NCI-H69 (cell line): ENCODE data around the gene PPM1E.
A peak's percentile ranks its signal among the peaks of the same experiment; 100 is the strongest.
"Not testable (repeated sequence)": the region's sequence is repeated elsewhere in the genome, so short reads cannot be mapped to it uniquely, and the experiment has no call there.

Experiments used
- DNase-seq: peaks from one replicate; lab custom pipeline; 2025; lab: John Stamatoyannopoulos, UW

PPM1E gene

GRCh38 chr17:58755577-58756245, at the start of gene PPM1E:
TSS of gene PPM1E (plus strand) at chr17:58755854.
- peak; percentile 99 for DNase-seq

DNA sequence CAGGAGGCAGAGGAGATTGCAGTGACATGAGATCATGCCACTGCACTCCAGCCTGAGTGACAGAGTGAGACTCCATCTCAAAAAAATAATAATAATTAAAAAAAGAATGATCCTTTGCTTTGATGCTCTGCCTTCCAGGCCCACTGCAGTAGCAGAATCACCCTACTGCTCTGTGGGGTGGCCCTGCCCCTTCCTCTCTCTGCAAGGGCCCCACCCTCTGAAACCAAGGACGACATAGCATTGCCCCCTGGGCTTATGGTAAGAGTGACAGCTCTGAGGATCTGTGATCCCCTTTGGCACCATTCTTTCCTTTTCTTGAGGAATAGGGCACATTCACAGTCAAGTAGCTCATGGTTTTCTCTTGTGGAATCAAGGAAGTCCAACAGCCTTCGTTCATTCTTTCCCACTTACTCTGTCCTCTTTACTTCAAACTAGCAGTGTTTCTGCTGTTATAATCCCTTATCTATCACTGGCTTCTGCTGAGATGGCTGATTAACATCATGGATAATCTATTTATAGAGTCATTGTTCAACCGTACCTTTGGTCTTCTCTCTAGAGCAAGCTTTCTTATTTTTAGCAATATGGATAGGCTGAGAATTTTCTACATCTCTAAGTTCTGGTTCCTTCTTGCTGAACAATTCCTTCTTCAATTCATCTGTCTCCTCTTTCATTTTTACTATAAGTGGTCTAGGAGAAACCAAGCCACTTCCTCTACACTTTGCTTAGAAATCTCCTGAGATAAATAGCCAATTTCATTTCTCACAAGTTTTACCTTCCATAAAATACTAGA, 49.1 kb upstream of the PPM1E start:
- no peak for DNase-seq

- peak; percentile 78 for DNase-seq
Measured at GRCh38 chr17:58710948-58711552, 44.6 kb upstream of the PPM1E start.

DNA sequence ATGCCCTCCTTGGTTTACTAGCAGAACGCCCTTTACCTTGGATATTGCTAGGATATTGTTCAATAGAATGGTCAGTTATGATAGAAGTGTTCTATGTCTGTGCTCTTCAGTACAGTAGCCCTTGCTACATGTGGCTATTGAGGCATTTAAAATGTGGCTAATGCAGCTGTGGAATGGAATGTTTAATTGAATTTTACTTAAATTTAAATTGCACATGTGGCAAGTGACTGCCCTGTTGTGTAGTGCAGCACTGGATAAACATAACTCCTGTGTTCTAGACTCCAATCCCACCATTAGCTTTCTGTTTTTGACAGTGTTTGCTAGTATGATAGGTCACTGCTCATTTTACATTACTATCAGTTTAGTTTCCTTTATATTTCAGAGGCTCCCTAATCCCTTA, 33.4 kb upstream of the PPM1E start:
- DNase-seq, result no peak

DNA sequence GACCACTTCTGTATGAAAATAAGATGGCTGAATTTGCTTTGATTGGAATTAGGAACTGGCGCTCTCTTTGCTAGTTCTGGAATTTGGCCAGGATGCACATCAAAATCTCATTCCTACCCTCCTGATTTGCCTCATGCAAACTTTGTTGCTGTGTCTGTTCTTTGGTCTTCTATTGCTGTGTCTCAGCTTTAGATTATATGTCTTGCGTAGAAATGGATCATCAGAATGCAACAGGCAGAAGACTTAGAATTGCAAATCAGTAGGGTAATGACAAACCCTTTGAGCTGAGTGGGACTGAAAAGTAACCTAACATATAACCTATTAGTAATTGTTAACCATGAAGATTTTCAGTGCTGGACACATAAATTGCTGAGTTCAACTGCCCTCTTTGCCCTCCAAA, 33.0 kb upstream of the PPM1E start:
- no peak for DNase-seq

DNA sequence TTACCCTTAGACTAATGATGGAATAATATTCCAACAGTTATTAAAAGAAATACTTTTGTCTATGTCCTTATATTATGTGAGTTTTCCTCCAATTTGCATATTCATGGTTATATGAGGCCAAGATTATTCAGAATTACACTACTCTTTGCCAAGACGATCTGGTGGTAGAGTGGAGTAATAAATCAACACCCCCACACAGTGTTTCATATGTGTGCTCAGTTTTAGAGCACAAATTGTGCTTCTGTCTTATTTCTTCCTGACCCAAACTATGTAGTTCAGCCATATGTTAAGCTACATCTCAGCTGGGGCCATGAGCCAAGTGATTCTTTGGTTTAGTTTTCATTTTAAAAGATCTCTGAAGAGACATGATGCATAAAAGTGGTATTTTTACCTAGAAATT, 26.9 kb upstream of the PPM1E start:
- DNase-seq, result no peak

DNA sequence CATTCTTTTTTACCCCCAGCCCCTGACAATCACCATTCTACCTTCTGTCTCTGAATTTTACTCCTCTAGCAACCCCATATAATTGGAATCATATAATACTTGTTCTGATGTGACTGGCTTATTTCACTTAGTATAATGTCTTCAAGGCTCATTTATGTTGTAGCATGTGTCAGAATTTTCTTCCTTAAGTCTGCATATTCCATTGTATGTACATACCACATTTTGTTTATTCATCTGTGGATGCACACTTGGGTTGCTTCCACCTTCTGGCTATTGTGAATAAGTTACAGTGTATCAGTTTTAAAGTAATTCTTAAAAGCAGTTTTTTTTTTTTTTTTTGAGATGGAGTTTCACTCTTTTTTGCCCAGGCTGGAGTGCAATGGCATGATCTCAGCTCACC, 24.7 kb upstream of the PPM1E start:
- DNase-seq, result no peak

DNA sequence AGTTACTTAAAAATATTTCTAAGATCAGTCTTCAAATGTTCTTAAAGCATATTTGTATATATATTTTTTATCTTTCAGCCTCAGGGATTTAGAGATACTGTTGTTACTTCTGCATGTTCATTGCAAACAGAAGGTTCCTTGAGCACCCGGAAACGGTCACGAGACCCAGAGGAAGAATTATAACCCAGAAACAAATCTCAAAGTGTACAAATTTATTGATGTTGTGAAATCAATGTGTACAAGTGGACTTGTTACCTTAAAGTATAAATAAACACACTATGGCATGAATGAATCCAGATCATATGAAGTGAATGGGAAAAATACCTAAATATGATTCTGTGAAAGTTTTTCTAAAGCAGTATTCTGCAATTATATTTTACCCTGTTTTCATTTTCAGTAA, 21.6 kb upstream of the PPM1E start:
- DNase-seq, result no peak

GRCh38 chr17:58734811-58735210, 20.8 kb upstream of the PPM1E start:
- DNase-seq, result no peak

DNA sequence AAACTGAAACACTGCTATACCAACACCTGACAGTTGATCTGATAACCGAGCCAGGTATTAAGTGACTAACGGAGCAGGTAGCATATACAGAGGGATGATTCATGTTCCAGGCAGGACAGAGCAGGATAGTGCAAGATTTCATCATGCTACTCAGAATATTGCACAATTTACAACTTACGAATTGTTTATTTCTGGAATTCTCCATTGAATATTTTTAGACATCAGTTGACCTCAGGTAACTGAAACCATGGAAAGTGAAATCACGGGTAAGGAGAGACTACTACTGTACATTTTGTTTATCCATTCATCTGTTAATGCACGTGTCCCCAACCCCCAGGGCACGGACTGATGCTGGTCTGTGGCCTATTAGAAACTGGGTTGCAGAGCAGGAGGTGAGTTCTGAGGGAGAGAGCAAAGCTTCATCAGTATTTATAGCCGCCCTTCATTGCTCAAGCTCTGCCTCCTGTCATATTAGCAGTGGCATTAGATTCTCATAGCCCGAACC, 14.5 kb upstream of the PPM1E start:
- DNase-seq, result no peak

DNA sequence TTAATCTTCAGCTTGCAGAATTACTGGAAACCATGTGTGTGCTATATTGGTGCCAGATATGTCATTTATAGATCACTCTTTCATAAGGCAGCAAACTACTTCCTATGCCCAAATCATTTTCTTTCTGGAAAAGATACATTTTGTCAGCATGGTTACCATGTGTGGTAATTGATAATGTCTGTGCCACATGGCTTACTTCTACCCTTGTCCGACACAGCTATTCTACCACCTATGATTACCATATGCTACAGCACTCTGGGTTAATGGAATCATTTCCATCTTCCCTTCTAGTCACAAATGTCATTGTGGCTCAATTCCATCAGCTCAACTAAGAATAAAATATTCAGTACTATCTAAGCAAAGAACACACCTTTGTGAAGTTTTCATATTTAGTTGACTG, 8.0 kb upstream of the PPM1E start:
- DNase-seq, result no peak

DNA sequence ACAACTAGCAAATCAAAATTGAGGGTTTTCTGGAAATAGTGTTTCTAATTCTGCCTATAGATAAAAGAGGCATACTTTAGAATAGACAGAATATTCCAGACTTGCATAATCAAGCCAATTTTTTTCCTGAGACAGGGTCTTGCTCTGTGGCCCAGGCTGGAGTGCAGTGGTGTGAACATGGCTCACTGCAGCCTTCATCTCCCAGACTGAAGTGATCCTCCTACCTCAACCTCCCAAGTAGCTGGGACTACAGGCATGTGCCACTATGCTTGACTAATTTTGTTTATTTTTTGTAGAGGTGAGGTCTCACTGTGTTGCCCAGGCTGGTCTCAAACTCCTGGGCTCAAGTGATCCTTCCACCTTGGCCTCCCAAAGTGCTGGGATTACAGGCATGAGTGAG, 6.0 kb upstream of the PPM1E start:
- not testable (repeated sequence) for DNase-seq

DNA sequence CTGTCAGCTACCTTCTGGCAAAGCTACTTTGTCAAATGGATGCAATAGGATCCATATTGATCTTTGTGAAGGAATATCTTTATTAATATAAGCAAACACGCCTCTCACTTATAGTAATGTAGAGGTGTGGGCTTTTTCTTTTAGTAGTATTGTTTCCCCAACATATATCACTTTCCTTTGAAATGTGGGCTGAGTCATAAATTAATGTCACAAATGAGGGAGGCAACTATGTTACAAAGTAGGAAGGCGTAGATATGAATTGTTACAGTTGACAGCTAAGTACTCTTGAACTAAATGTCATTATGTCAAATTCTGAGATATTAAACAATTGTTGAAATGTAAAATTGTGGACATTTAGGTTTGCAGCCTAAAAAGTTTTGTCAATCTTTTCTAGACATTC, 2.6 kb upstream of the PPM1E start:
- peak; percentile 12 for DNase-seq

DNA sequence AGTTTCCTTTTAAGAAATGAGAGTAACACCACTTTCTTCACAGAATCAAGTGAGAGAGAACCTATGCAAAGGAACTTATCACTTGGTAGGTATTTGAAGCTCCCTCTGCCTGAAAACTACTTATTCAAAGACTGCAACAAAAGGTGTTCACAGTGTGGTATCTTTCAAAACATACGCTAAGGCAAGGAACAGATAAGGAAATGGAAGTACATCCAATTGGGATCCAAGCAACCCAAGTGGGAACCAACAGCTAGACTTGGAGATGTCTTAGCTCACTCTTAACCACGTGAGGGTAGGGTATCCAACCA, 431 bp upstream of the PPM1E start:
- DNase-seq, result no peak

DNA sequence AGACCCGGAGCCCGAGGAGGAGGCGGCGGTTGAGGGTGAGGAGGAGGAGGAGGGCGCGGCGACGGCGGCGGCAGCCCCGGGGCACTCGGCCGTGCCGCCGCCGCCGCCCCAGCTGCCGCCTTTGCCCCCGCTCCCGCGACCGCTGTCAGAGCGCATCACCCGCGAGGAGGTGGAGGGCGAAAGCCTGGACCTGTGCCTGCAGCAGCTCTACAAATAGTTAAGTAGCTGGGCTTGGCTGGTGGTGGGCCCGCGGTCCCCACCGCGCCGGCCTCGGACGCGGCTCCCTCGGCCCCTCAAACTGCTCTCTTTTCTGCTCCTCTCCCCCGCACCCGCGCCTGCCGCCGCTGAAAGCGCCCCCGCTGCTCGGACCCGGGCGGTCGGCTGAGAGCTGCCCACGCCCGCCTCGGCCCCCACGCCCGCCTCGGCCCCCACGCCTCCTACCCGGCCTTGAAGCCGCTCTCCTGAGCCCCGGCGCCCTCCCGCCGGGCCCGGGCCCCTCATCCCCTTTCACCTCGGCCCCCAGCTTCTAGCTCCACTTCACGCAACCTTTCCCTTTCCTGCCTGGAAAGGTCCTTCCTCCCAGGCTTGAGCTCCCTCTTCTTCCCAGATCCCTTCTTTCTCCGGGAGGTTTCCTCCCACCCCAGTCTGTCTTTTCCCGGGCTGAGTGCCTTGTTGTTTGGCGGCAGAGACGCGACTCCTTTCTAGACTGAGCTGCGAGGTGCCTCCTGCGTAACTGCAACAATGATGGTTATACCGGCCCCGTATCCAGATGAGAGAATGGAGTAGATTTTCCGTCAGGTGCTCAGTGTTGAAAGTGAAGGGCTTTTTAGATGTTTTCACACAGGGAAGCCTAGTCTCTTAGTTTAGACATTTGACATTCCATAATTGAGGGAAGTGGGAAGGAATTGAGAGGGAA, 850 bp downstream of the PPM1E start:
- DNase-seq, result peak; percentile 79

DNA sequence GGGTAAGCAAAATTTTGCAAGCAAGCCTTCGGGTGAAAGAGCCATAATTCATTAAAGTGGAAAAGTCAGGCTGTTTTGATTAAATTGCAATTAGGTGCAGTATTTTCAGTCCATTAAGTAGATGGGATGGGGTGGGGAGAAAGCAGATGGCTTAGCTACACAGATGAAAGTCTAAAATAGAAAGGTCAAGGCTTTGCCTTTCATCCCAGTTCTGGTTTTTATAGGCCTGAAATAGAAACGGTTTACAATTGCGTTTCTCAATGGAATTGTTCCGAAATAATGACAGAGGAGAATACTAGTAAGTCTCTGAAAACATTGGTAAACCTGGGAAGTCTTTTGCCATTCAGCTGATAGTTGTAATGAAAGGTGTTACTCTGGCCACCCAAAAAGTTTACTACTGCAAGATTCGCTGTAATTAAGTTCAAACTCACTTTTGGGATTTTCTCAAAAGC, 1.5 kb downstream of the PPM1E start:
- peak; percentile 76 for DNase-seq

DNA sequence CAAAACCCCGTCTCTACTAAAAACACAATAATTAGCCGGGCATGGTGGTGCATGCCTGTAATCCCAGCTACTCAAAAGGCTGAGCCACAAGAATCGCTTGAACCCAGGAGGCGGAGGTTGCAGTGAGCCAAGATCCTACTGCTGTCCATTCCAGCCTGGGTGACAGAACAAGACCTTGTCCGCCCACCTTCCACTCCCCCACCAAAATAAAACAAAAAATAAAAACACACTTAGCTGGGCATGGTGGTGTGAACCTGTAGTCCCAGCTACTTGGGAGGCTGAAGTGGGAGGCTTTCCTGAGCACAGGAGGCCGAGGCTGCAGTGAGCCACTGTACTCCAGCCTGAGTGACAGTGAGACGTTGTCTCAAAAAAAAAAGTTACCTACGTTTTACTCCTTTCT, 3.2 kb downstream of the PPM1E start:
- peak; percentile 45 for DNase-seq

DNA sequence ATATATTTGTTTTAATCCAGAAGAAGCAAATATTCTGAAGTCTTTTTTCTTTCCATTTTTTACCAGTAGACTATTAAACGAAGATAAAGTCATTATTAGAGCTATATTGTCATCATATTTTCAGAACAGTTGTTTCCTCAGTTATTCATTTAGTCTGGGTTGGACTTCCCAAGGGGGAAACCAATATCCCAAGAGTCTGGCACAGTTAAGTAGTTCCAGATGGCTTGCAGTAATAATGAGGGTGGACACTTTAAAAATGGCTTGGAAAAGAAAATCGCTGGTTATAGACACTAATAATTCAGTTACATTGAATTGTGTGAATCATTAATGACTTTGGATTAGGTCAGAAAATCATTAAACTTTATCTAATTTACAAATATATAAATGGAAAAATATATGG, 3.9 kb downstream of the PPM1E start:
- peak; percentile 66 for DNase-seq

- no peak for DNase-seq
Measured at GRCh38 chr17:58760248-58760647, 4.6 kb downstream of the PPM1E start.

DNA sequence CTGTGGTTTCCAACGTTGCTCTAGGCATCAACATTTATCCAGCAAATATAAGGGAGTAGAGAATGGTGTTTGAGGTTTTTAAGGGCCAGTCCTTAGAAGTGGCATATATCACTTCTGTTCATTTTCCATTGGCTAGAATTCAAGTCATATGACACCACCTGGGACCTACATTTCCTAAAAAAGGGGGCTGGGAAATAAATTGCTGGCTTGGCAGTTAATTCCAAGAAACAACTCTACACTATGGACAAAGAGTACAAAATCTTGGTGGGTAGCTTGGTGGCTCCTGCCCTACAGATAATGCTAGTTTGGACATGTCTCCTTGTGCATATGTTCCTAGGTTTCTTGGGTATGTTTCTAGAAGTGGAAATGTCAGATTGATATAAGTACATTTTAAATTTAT, 7.6 kb downstream of the PPM1E start:
- peak; percentile 25 for DNase-seq

- no peak for DNase-seq
Measured at GRCh38 chr17:58764373-58764772, 8.7 kb downstream of the PPM1E start.

DNA sequence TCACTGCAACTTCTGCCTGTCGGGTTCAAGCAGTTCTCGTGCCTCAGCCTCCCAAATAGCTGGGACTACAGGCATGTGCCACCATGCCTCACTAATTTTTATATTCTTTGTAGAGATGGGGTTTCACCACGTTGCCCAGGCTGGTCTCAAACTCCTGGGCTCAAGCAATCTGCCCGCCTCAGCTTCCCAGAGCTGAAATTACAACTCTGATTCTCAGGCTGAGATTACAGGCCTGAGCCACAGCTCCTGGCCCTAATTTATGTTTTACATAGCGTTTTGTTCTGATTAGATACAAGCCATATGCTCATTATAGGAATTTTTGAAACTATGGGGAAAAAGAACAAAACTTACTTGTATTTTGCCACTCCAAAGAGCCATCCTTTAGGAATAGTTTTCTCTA, 22.8 kb downstream of the PPM1E start:
- DNase-seq, result not testable (repeated sequence)
